Tibial nerve (tissue), 4 donors: Measurements from ENCODE around the gene LGALS7B. TPM values are rescaled to one million over a fixed set of nuclear protein-coding genes. Genes with fewer than 3 reads are reported as not detected.
A peak's percentile ranks its signal among the peaks of the same experiment; 100 is the strongest.
"Not testable (repeated sequence)": the region's sequence is repeated elsewhere in the genome, so short reads cannot be mapped to it uniquely, and the experiment has no call there.

ENCODE experiments used
- DNase-seq, 2 donors: peaks; one replicate each; pipeline ENCODE4 v3.0.0-alpha.2; 2019; ENCODE audit warnings: low spot score in 2 of 2
- H3K27ac ChIP-seq, 4 donors: fragments of 200-600 bp; sonication (generic) in 3 of 4; one replicate each; pipeline ENCODE4 v1.5.1; 2017 to 2019; ENCODE audit warnings: mild to moderate bottlenecking in 1 of 4
- H3K27me3 ChIP-seq, 2 donors: fragments of 200-600 bp; sonication (generic) in 1 of 2; one replicate each; pipeline versions ENCODE4 v1.5.1 to v1.6.0; 2017 to 2019
- H3K36me3 ChIP-seq, 3 donors: fragments of 200-600 bp; sonication (generic); one replicate each; pipeline ENCODE4 v1.5.1; 2018 to 2019
- H3K4me1 ChIP-seq, 4 donors: fragments of 200-600 bp; sonication (generic) in 3 of 4; one replicate each; pipeline ENCODE4 v1.5.1; 2017 to 2019
- H3K4me3 ChIP-seq, 4 donors: fragments of 200-600 bp; sonication (generic) in 3 of 4; one replicate each; pipeline ENCODE4 v1.5.1; 2017 to 2019; ENCODE audit warnings: mild to moderate bottlenecking in 1 of 4, moderate library complexity in 1 of 4
- H3K9me3 ChIP-seq, 4 donors: fragments of 200-600 bp; sonication (generic) in 3 of 4; one replicate each; pipeline ENCODE4 v1.5.1; 2017 to 2019
- CTCF ChIP-seq, 5 experiments: fragments of 200-600 bp in 3 of 5; fragments of 450-650 bp in 2 of 5; sonication (generic) in 3 of 5; IDR thresholded peaks; one replicate each; pipeline ENCODE4 v1.5.1; 2016 to 2019; ENCODE audit warnings: antibody characterized with exemption in 5 of 5, mild to moderate bottlenecking in 3 of 5, moderate library complexity in 2 of 5
- EP300 ChIP-seq, 2 donors: sonication (generic); formaldehyde crosslinking; IDR thresholded peaks; one replicate each; pipeline ENCODE4 v1.6.1; 2017; ENCODE audit warnings: antibody characterized with exemption in 2 of 2, mild to moderate bottlenecking in 1 of 2
- POLR2A ChIP-seq, 2 donors: fragments of 450-650 bp; IDR thresholded peaks; one replicate each; pipeline ENCODE4 v1.6.1; 2017; ENCODE audit warnings: antibody characterized with exemption in 2 of 2, mild to moderate bottlenecking in 2 of 2, moderate library complexity in 2 of 2
- WGBS, 2 donors: methylation state at CpG; one replicate each; pipeline ENCODE4 v1.1.5; 2018; 5-methylcytosine and 5-hydroxymethylcytosine counted together
- total RNA-seq, 4 donors: library from RNA; depleted of rRNA; stranded (reverse); fragments of >200 nt; gene quantifications; one replicate each; pipeline ENCODE4 v1.1.0, GENCODE V29; 2016

LGALS7B gene
- total RNA-seq, 4 donors from 2014 or later: not detected

GRCh38 chr19:38745316-38745715 is 43.7 kb upstream of the LGALS7B start:
- Histone ChIP-seq H3K4me1 (no peaks in the 10 kb centered on the region), H3K27ac (no peak overlapping the region), H3K36me3 (no peaks in the 10 kb centered on the region), H3K4me3 (no peak overlapping the region), H3K9me3 (no peaks in the 10 kb centered on the region), H3K27me3 (no peaks in the 10 kb centered on the region)
- WGBS, 2 donors: 80 to 83% methylated on average over 7 of the region's 7 CpGs
- DNase-seq: no peak
- TF ChIP-seq POLR2A (IDR thresholded peaks at IDR 0.05): no peak
- no peak for TF ChIP-seq CTCF (IDR thresholded peaks at IDR 0.05)
- TF ChIP-seq EP300 (IDR thresholded peaks at IDR 0.05): no peak

GRCh38 chr19:38753783-38754182 is 35.2 kb upstream of the LGALS7B start:
- not testable (repeated sequence) for H3K4me1 ChIP-seq, H3K4me3 ChIP-seq, H3K9me3 ChIP-seq, H3K36me3 ChIP-seq, H3K27me3 ChIP-seq, H3K27ac ChIP-seq, DNase-seq
- 69 to 81% methylated on average over 3 of the region's 3 CpGs for WGBS, 2 donors

- H3K36me3 ChIP-seq, H3K4me3 ChIP-seq, H3K27me3 ChIP-seq, H3K27ac ChIP-seq, H3K9me3 ChIP-seq, H3K4me1 ChIP-seq, DNase-seq: not testable (repeated sequence)
- 67 to 100% methylated on average over 1 to 2 of the region's 2 CpGs for WGBS, 2 donors
Measured at GRCh38 chr19:38754196-38754595, 34.8 kb upstream of the LGALS7B start.

GRCh38 chr19:38759590-38760003 is 29.4 kb upstream of the LGALS7B start:
- no peak for TF ChIP-seq POLR2A (IDR thresholded peaks at IDR 0.05)
- TF ChIP-seq EP300 (IDR thresholded peaks at IDR 0.05): no peak
- TF ChIP-seq CTCF (IDR thresholded peaks at IDR 0.05): no peak
- no peak overlapping the region for H3K4me3 ChIP-seq
- no peaks in the 10 kb centered on the region for H3K4me1 ChIP-seq
- peak in 1 of 2 donors; percentile 49 for DNase-seq
- H3K36me3 ChIP-seq: no peaks in the 10 kb centered on the region
- H3K9me3 ChIP-seq: no peaks in the 10 kb centered on the region
- H3K27ac ChIP-seq: no peak overlapping the region
- WGBS, 2 donors: 46 to 48% methylated on average over 10 of the region's 10 CpGs
- no peaks in the 10 kb centered on the region for H3K27me3 ChIP-seq

- not testable (repeated sequence) for DNase-seq, H3K4me1 ChIP-seq, H3K36me3 ChIP-seq, H3K4me3 ChIP-seq, H3K9me3 ChIP-seq, H3K27ac ChIP-seq, H3K27me3 ChIP-seq
- 71 to 80% methylated on average over 6 of the region's 6 CpGs for WGBS, 2 donors
Measured at GRCh38 chr19:38760805-38761517, 28.0 kb upstream of the LGALS7B start.

- not testable (repeated sequence) for H3K36me3 ChIP-seq, H3K4me1 ChIP-seq, H3K4me3 ChIP-seq, H3K27me3 ChIP-seq, H3K27ac ChIP-seq, DNase-seq, H3K9me3 ChIP-seq
- WGBS, 2 donors: 94% methylated on average over 9 of the region's 9 CpGs
Measured at GRCh38 chr19:38761884-38762389, 27.1 kb upstream of the LGALS7B start.

GRCh38 chr19:38763795-38764220 is 25.2 kb upstream of the LGALS7B start:
- no peak overlapping the region for H3K4me3 ChIP-seq
- WGBS, 2 donors: 94 to 98% methylated on average over 3 of the region's 3 CpGs
- DNase-seq: no peak

More at GRCh38 chr19:38763795-38764220, 25.2 kb upstream of the LGALS7B start:
- TF ChIP-seq CTCF (IDR thresholded peaks at IDR 0.05) (no peak), EP300 (IDR thresholded peaks at IDR 0.05) (no peak), POLR2A (IDR thresholded peaks at IDR 0.05) (no peak)
- no peaks in the 10 kb centered on the region for H3K9me3 ChIP-seq
- no peak overlapping the region for H3K27ac ChIP-seq
- H3K36me3 ChIP-seq: no peaks in the 10 kb centered on the region
- no peaks in the 10 kb centered on the region for H3K4me1 ChIP-seq
- no peaks in the 10 kb centered on the region for H3K27me3 ChIP-seq
